GM19452 (cell line): ENCODE measurements around the gene LCORL.
"Not testable (repeated sequence)": the region's sequence is repeated elsewhere in the genome, so short reads cannot be mapped to it uniquely, and the experiment has no call there.

ENCODE experiments used
- ATAC-seq: cut with Tn5 transposase; IDR thresholded peaks from one replicate; pipeline ENCODE4 v1.9.1; 2021; ENCODE audit not compliant: unreplicated experiment

LCORL gene

GRCh38 chr4:18021720-18022571 lies at the start of gene LCORL:
LCORL (minus strand) TSS chr4:18021755; CDS start chr4:18021751, 4 bp downstream.
- peak; percentile 77 for ATAC-seq

- no peak for ATAC-seq
These were observed 48.3 kb upstream of the LCORL start for GRCh38 chr4:18069810-18070209.

GRCh38 chr4:18067031-18067430 lies 45.5 kb upstream of the LCORL start:
- no peak for ATAC-seq

- no peak for ATAC-seq
These were observed 41.5 kb upstream of the LCORL start for GRCh38 chr4:18063079-18063478.

GRCh38 chr4:18057821-18058533 lies 36.4 kb upstream of the LCORL start:
- peak; percentile 53 for ATAC-seq

- no peak for ATAC-seq
These were observed 34.5 kb upstream of the LCORL start for GRCh38 chr4:18056030-18056429.

- no peak for ATAC-seq
These were observed 30.6 kb upstream of the LCORL start for GRCh38 chr4:18052158-18052557.

- no peak for ATAC-seq
These were observed 29.7 kb upstream of the LCORL start for GRCh38 chr4:18051281-18051680.

GRCh38 chr4:18050448-18050847 lies 28.9 kb upstream of the LCORL start:
- ATAC-seq = no peak

GRCh38 chr4:18049446-18049845 lies 27.9 kb upstream of the LCORL start:
- ATAC-seq = no peak

- ATAC-seq = no peak
These were observed 21.2 kb upstream of the LCORL start for GRCh38 chr4:18042754-18043153.

GRCh38 chr4:18042012-18042411 lies 20.5 kb upstream of the LCORL start:
- no peak for ATAC-seq

GRCh38 chr4:18041114-18041513 lies 19.6 kb upstream of the LCORL start:
- ATAC-seq = no peak

- ATAC-seq = peak; percentile 86
These were observed 17.6 kb upstream of the LCORL start for GRCh38 chr4:18039113-18039512.

GRCh38 chr4:18036369-18036768 lies 14.8 kb upstream of the LCORL start:
- ATAC-seq = not testable (repeated sequence)

- no peak for ATAC-seq
These were observed 12.5 kb upstream of the LCORL start for GRCh38 chr4:18034099-18034498.

GRCh38 chr4:18033111-18034085 lies 11.8 kb upstream of the LCORL start:
- no peak for ATAC-seq

- no peak for ATAC-seq
These were observed 3.7 kb upstream of the LCORL start for GRCh38 chr4:18025288-18025687.

- ATAC-seq = no peak
These were observed 1.1 kb upstream of the LCORL start for GRCh38 chr4:18022572-18023050.

- peak; percentile 10 for ATAC-seq
These were observed 160 bp downstream of the LCORL start for GRCh38 chr4:18021470-18021719.
